ENCODE results near the gene SERPINB1. TPM values are rescaled to one million over a fixed set of nuclear protein-coding genes. Genes with fewer than 3 reads are reported as not detected.
A peak's percentile ranks its signal among the peaks of the same experiment; 100 is the strongest.

SERPINB1 gene
- total and polyA plus RNA-seq, 3 donors from 2014 or later: 15.0 to 19.6 (median 19.4) TPM

DNA sequence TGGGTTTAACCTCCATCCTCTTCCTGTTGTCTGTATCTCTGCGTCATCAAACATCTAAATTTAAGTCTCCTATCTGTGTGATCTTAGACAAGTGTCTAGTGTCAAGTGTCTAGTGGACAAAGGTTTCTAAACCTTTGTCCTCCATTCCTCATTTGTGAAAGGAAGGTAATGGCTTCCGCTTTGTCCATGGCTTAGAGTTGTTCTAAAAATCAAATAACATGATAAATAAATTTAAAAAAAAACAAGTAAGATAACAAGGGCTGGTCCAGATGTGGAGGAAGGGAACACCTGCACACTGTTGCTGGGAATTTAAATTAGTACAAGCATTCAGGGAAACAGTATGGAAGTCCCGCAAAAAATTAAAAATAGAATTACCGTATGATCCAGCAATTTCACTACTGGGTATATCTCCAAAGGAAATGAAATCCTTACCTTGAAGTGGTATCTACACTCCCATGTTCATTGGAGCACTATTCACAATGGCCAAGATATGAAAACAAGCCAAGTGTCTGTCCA, 17.6 kb upstream of the SERPINB1 start:
- 75 to 90% methylated on average over 4 of the region's 4 CpGs for WGBS, 2 donors
- Histone ChIP-seq H3K27ac (peak overlapping the region; percentile 68 to 72), H3K4me1 (peaks cover 32% of the 10 kb centered on the region), H3K36me3 (ENCODE audit: low read depth, missing control alignments) (no peaks in the 10 kb centered on the region), H3K27me3 (no peaks in the 10 kb centered on the region), H3K4me3 (no peak overlapping the region), H3K9me3 (no peaks in the 10 kb centered on the region)
- intact Hi-C loops (cut with DNase I; ENCODE audit: low total_unique reads): no loop called here
- no peak for TF ChIP-seq POLR2A (IDR thresholded peaks at IDR 0.05)
- TF ChIP-seq, protein P1, sequence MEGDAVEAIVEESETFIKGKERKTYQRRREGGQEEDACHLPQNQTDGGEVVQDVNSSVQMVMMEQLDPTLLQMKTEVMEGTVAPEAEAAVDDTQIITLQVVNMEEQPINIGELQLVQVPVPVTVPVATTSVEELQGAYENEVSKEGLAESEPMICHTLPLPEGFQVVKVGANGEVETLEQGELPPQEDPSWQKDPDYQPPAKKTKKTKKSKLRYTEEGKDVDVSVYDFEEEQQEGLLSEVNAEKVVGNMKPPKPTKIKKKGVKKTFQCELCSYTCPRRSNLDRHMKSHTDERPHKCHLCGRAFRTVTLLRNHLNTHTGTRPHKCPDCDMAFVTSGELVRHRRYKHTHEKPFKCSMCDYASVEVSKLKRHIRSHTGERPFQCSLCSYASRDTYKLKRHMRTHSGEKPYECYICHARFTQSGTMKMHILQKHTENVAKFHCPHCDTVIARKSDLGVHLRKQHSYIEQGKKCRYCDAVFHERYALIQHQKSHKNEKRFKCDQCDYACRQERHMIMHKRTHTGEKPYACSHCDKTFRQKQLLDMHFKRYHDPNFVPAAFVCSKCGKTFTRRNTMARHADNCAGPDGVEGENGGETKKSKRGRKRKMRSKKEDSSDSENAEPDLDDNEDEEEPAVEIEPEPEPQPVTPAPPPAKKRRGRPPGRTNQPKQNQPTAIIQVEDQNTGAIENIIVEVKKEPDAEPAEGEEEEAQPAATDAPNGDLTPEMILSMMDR (IDR thresholded peaks at IDR 0.05): no peak
- DNase-seq: no peak

DNA sequence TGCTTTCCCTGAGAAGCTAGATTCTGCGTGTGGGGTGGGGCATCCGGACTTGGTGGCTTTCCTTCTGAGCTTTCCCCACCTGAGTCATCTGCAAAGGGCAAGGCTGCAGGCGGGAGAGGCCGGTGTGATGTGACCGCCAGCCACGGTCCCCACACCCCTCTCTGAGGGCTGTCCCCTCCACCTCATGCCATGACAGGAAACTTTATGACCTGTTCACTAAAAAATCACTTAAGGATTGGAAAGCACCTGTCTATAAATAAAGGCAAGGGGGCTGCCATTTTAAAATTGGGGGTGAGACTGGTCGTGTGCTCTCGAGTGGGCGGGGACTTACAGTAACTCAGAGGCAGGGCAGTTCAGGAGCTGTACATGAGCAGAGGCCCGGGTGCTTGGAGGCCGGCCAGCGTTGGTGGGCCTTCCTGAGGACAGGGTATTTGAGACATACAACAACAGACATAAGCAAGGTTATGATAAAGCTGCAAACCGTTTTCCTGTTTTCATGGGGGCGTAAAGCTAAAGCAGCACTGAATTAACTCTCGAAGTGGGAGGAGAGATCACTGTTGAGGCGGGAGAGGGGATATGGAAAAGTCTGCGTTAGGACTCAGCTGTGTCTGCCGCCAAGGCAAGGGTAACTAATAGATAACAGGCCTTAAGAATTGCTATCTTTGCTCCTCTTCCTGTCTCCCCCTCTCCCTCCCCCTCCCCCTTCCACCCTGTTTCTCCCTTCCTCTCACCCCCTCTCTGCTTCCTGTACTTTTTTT, 16.1 kb upstream of the SERPINB1 start:
- peak; percentile 63 for DNase-seq

DNA sequence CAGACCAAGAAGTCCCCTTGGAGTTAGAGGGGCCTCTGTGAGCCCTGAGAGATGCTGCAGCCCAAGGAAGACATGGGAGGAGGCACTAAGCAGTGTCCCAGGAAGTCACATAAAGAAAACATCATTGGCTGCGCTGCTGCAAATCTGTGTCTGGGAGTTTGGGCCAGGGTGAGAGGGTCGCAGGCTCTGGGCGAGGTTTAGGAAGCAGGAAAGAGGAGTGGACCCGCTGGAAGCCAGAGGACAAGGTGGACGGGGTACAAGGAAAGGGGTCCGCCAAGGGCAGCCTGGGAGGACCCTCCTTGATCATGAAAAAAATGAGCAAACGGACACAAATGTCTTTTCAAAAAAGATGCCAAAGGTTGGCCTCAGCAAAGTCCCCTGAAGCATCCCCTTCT, 15.5 kb upstream of the SERPINB1 start:
- peak overlapping the region in 1 of 2 donors; percentile 72 for H3K27ac ChIP-seq
- no peak overlapping the region for H3K4me3 ChIP-seq
- TF ChIP-seq, protein P1 (IDR thresholded peaks at IDR 0.05): no peak
- TF ChIP-seq POLR2A (IDR thresholded peaks at IDR 0.05): no peak
- H3K36me3 ChIP-seq (ENCODE audit: low read depth, missing control alignments): no peaks in the 10 kb centered on the region
- H3K9me3 ChIP-seq: no peaks in the 10 kb centered on the region
- peaks cover 37% of the 10 kb centered on the region for H3K4me1 ChIP-seq
- intact Hi-C loops (cut with DNase I; ENCODE audit: low total_unique reads): no loop called here
- DNase-seq: no peak
- no peaks in the 10 kb centered on the region for H3K27me3 ChIP-seq
- 91% methylated on average over 7 of the region's 7 CpGs for WGBS, 2 donors

More for the DNA sequence above, 16.1 kb upstream of the SERPINB1 start:
- Histone ChIP-seq H3K4me3 (no peak overlapping the region), H3K9me3 (no peaks in the 10 kb centered on the region), H3K4me1 (peaks cover 37% of the 10 kb centered on the region), H3K27ac (peak overlapping the region; percentile 68 to 72), H3K27me3 (no peaks in the 10 kb centered on the region), H3K36me3 (ENCODE audit: low read depth, missing control alignments) (no peaks in the 10 kb centered on the region)
- TF ChIP-seq POLR2A (IDR thresholded peaks at IDR 0.05): no peak
- TF ChIP-seq, protein P1 (IDR thresholded peaks at IDR 0.05): no peak
- 29 to 37% methylated on average over 14 to 18 of the region's 18 CpGs for WGBS, 2 donors
- intact Hi-C loops (cut with DNase I; ENCODE audit: low total_unique reads): no loop called here

DNA sequence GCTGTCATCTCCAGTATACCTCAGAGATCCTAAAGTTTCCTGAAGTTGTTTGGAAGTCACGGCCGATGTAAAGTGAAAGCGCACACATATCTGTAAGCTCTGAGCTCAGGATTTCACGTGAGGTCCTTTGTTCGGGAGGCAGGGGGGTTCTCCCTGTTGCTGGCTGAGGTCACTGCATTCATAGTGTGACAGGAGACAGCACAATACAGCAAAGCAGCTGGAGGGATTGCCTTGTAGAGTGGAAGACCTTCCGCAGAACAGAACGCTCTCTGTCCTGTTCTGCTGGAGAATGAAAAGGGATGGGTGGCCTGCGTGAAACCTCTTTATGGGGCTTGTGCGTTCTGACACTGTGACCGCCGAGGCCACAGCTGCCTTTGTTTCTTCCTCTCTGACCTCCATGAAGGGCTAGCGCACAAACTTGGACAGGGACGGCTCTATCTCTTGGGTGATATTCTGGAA, 13.4 kb upstream of the SERPINB1 start:
- Histone ChIP-seq H3K9me3 (no peaks in the 10 kb centered on the region), H3K36me3 (ENCODE audit: low read depth, missing control alignments) (no peaks in the 10 kb centered on the region), H3K4me3 (no peak overlapping the region), H3K27ac (peak overlapping the region; percentile 67 to 86), H3K27me3 (no peaks in the 10 kb centered on the region), H3K4me1 (peaks cover 48% of the 10 kb centered on the region)
- TF ChIP-seq POLR2A (IDR thresholded peaks at IDR 0.05): no peak
- TF ChIP-seq, protein P1 (IDR thresholded peaks at IDR 0.05): no peak
- intact Hi-C loops (cut with DNase I; ENCODE audit: low total_unique reads): no loop called here
- 49 to 55% methylated on average over 13 of the region's 13 CpGs for WGBS, 2 donors
- no peak for DNase-seq

All from testis (tissue), 3 donors.